HUDEP-2 (cell line): ENCODE results near the gene ANKRD12.

Source experiments
- DNase-seq, 76 experiments: peaks; one replicate each; lab custom pipeline; 2025; ENCODE audit not compliant: unreplicated experiment in 76 of 76; lab: John Stamatoyannopoulos, UW

The ANKRD12 gene

DNA sequence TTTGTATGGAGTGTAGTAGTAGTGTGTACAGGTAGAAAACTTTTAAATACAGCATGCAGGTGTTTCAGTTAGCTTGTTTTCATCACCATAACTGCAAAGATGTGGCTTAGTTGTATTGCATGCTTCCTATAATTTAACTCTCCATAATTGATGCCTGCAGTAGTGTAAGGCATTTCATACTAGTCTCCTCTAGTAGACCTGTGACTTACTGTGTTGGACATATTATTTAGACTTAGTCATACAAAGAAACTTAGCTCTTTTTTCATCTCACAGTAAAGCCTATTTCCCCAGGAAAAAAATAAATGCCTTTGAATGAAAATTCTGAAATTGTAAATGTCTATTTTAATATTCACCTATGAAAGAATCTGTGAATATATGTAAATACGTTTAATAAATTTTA, 145.2 kb downstream of the ANKRD12 start:
- no peak for DNase-seq

- DNase-seq, result no peak
These were observed 147.2 kb downstream of the ANKRD12 start for GRCh38 chr18:9283791-9284190.

DNA sequence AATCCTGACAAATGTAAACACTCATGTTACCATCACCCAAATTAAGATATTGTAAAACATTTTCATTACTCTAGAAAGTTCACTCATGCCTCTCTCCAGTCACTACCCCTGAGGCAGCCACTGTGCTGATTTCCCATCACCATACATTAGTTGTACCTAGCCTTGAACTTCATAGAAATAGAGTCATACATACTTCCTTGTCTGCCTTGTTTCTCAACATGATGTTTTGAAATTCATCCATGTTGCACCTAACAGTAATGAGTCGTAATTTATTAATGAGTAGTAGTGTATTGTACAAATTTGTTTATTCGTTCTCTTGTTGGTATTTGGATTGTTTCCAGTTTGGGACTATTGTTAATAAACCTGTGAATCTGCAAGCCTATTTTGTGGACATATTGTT, 149.0 kb downstream of the ANKRD12 start:
- no peak for DNase-seq

DNA sequence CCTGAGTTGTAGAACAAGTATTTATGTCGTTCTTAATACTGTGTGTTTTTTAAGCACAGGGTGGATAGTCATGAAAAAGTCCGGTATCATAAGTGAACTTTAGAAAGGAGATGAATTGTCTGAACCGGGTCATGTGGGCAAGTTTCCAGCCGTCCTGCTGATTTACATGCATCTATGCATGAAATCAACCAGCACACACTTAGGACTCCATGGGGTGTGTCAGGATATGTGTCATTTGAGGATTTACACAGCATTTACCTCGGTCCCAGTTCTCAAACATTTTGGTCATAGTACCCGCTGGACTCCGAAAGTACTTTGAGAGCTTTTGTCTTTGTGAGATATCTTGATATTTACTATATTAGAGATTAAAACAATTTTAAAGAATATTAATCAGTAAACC, 150.5 kb downstream of the ANKRD12 start:
- DNase-seq, result no peak

GRCh38 chr18:9289698-9290097, 153.1 kb downstream of the ANKRD12 start:
- DNase-seq, result no peak

- DNase-seq, result no peak
These were observed 153.6 kb downstream of the ANKRD12 start for GRCh38 chr18:9290156-9290555.

GRCh38 chr18:9292047-9292446, 155.5 kb downstream of the ANKRD12 start:
- no peak for DNase-seq

GRCh38 chr18:9293948-9294347, 157.4 kb downstream of the ANKRD12 start:
- no peak for DNase-seq

- DNase-seq, result no peak
These were observed 159.8 kb downstream of the ANKRD12 start for GRCh38 chr18:9296233-9297006.

DNA sequence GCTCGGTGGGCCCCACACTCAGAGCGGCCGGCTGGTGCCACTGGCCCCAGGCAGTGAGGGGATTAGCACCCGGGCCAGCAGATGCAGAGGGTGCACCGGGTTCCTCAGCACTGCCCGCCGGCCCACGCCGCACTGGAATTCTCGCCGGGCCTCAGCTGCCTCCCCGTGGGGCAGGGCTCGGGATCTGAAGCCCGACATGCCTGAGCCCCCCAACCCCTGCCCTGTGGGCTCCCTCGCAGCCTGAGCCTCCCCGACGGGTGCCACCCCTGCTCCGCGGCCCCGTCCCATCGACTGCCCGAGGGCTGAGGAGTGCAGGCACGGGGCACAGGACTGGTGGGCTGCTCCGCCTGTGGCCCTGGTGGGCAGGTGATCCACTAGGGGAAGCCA, 160.4 kb downstream of the ANKRD12 start:
- no peak for DNase-seq

DNA sequence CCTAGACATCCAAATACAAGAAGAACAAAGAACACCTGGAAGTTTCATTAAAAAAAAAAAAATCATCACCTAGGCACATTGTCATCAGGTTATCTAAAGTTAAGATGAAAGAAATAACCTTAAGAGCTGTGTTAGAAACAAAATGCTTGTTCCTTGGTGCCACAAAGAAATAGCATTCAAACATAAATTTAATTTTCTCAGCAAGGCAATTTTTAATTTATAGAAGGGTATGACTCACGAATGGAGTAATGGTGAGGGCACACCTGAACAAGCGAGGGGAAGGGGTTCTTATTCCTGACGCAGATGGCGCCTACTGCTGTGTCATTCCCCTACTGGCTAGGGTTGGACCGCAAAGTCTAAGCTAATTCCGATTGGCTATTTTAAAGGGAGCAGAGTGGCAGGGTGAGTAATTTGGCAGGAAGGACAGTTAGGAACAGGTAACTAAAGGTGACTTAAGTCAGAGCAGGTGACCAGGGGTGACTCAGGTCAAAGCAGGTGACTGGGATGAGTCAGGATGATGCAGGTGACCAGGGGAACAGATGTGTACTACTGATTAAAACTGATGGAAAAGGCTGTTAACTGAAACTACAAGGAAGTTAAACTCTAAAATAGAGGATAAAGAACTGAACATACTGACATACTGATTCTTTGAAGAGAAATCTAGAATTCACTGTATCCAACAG, 167.9 kb downstream of the ANKRD12 start:
- no peak for DNase-seq

- no peak for DNase-seq
These were observed 182.8 kb downstream of the ANKRD12 start for GRCh38 chr18:9319333-9319732.

DNA sequence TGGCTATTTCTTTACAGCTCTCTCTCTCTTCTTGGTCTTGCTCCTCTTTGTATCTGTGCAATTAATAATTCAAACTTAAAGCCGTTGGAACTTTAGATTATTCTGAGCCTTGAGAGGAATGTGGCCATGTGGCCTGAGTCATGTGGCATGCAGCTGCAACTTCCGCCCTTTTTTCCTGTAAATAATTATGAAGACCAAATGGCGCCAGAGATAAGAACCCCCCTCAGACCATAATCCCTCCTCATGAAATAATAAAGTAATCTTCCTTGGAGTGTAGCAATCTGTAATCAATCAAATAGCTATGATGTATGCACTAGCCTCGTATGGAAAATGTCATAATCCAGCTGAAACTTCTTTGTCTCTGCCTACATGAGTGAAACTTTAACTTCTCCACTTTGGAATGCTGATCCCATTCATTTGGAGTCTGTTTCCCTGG, 184.5 kb downstream of the ANKRD12 start:
- peak in 12 of 76 experiments; percentile 3 to 67 (median 17) for DNase-seq

GRCh38 chr18:9321736-9322135, 185.2 kb downstream of the ANKRD12 start:
- peak in 56 of 76 experiments; percentile 1 to 78 (median 22) for DNase-seq

DNA sequence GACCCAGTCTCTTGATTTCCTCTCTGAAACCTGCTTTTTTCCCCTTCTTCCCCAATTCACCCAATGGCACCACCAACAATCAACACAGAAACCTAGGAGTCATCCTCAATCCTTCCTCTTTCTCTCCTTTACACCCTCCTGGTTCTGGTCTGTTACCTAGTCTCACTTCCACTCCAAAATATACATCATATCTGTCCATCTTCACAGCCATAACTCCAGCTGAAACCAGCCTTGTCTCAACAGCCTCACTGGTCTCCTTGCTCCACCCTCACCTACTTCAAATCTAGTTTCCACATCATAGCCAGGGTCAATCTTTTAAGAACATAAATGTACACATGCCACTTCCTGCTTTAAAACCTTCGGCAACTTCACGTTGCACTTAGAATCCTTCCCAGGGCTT, 186.2 kb downstream of the ANKRD12 start:
- DNase-seq, result no peak

DNA sequence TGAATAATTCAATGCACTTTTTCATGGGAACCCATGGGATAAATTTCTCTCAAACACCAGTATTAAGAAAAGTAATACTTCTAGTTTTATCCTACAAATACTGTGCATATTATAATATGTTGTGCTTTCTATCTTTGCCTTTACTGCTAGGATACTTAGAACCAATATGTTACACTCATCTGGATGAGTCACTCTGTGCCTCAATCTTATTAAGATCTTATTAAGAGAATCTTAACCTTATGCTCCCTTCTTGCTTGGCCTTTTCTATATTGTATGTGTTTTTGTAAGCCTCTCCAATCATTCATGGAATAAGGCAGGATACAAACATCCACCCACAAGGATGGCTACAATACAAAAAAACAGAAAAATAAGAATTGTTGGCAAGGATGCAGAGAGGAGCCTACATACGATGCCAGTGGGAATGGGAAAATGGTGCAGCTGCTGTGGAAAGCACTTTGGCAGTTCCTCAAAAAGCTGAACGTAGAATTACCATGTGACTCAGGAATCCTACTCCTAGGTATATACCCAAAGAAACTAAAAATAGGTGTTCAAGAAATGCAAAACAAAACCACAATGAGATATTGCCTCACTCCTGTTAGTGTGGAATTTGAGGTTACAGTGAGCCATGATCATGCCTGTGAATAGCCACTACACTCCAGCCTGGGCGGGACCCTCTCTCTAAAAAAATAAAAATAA, 187.3 kb downstream of the ANKRD12 start:
- DNase-seq, result no peak

- no peak for DNase-seq
These were observed 189.1 kb downstream of the ANKRD12 start for GRCh38 chr18:9325716-9326115.

DNA sequence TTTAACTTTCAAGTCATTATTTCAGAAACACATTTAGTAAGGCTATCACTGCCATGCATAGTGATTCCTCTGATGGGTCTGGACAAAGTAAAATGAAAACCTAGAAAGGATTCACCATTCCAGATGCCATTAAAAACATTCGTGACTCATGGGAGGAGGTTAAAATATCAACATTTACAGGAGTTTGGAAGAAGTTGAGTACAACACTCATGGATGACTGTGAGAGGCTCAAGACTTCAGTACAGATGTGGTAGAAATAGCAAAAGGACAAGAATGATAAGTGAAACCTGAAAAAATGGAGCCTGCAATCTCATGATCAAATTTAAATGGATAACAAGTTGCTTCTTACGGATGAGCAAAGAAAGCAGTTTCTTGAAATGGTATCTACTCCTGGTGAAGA, 192.2 kb downstream of the ANKRD12 start:
- DNase-seq, result no peak

DNA sequence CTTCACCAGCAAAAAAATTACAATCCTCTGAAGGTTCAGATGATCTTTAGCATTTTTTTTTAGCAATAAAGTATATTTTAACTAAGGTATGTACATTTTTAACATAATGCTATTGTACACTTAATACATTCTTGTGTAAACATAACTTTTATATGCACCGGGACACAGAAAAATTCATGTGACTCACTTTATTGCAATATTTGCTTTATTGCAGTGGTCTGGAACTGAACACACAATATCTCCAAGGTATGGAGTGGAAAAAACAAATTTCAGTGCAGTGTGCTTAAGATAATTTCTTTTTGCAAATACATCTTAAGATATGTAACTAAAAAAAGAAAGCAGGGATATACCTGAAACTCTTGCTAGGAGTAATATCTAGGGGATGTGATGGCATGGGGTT, 192.9 kb downstream of the ANKRD12 start:
- no peak for DNase-seq

- DNase-seq, result no peak
These were observed 193.8 kb downstream of the ANKRD12 start for GRCh38 chr18:9330419-9330818.

DNA sequence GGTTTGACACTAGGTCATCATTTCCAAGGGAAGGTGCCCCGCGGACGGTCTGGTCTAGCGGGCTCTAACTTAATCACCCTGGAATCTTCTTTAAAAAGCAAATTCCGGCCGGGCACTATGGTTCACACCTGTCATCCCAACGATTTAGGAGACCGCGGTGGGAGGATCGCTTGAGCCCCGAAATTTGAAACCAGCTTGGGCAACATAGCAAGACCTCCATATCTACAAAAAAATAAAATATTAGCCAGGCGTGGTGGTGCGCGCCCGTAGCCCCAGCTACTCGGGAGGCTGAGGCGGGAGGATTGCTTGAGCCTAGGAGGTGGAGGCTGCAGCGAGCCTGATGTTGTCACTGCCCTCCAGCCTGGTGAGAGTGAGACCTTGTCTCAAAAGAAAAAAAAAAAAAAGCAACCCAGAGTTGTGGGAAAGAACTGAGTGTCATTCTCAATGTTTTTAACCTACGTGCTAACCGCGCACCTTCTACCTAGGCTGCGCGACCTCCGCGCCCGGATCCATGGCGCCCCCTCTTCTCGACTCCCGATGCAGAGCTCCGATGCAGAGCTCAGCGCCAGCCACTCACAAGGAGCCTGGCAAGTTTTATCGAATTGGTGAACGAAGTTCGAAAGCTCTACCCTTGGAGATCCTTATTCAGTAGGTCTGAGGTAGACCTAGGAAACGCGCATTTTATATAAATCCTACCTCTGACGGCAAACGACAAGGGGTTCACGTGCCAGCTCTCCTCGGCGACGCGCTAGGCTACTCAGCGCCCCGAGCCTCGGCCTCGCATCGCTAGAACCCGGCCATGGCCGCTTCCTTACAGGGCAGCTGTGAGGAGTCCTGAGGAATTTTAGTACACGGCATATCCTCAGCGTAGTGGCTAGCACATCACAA, 197.1 kb downstream of the ANKRD12 start:
- DNase-seq, result peak in 2 of 76 experiments; percentile 20 to 33
